Stimulated activated CD8-positive, alpha-beta memory T cell treated with anti-CD3 and anti-CD28 coated beads, Interleukin-7, amount 100 ng/mL, for 48 hours (primary cell): ENCODE results near the gene CPEB1.
A peak's percentile ranks its signal among the peaks of the same experiment; 100 is the strongest.
"Not testable (repeated sequence)": the region's sequence is repeated elsewhere in the genome, so short reads cannot be mapped to it uniquely, and the experiment has no call there.

Experiments used
- DNase-seq, 2 donors: peaks; one replicate each; pipeline ENCODE4 v3.0.0-alpha.2; 2020; ENCODE audit warnings: low read depth in 1 of 2; ENCODE audit errors: extremely low read depth in 1 of 2

The CPEB1 gene

GRCh38 chr15:82649226-82649999, 2.2 kb upstream of the CPEB1 start:
- no peak for DNase-seq

GRCh38 chr15:82648257-82649103, 1.3 kb upstream of the CPEB1 start:
- DNase-seq = no peak

GRCh38 chr15:82647835-82648256, 683 bp upstream of the CPEB1 start:
- peak; percentile 25 to 28 for DNase-seq

- no peak for DNase-seq
Measured at GRCh38 chr15:82646250-82647044, 716 bp downstream of the CPEB1 start.

- not testable (repeated sequence) for DNase-seq
Measured at GRCh38 chr15:82644967-82645852, 2.0 kb downstream of the CPEB1 start.

- no peak for DNase-seq
Measured at GRCh38 chr15:82643992-82644391, 3.2 kb downstream of the CPEB1 start.

GRCh38 chr15:82642656-82643055, 4.5 kb downstream of the CPEB1 start:
- DNase-seq = no peak

- DNase-seq = no peak
Measured at GRCh38 chr15:82641129-82641798, 5.9 kb downstream of the CPEB1 start.

GRCh38 chr15:82640672-82641071, 6.5 kb downstream of the CPEB1 start:
- no peak for DNase-seq

- no peak for DNase-seq
Measured at GRCh38 chr15:82635798-82636197, 11.4 kb downstream of the CPEB1 start.

- no peak for DNase-seq
Measured at GRCh38 chr15:82630033-82630432, 17.1 kb downstream of the CPEB1 start.

GRCh38 chr15:82625136-82625535, 22.0 kb downstream of the CPEB1 start:
- DNase-seq = no peak

- DNase-seq = no peak
Measured at GRCh38 chr15:82624438-82624837, 22.7 kb downstream of the CPEB1 start.

GRCh38 chr15:82624008-82624407, 23.2 kb downstream of the CPEB1 start:
- DNase-seq = no peak

- no peak for DNase-seq
Measured at GRCh38 chr15:82621970-82622369, 25.2 kb downstream of the CPEB1 start.

GRCh38 chr15:82613747-82614146, 33.4 kb downstream of the CPEB1 start:
- DNase-seq = no peak

- no peak for DNase-seq
Measured at GRCh38 chr15:82611348-82611747, 35.8 kb downstream of the CPEB1 start.

- DNase-seq = no peak
Measured at GRCh38 chr15:82602195-82602594, 45.0 kb downstream of the CPEB1 start.

GRCh38 chr15:82599862-82600261, 47.3 kb downstream of the CPEB1 start:
- no peak for DNase-seq

GRCh38 chr15:82597815-82598214, 49.3 kb downstream of the CPEB1 start:
- DNase-seq = no peak
